ENCODE data around the gene SMARCC2.

The SMARCC2 gene

GRCh38 chr12:56189099-56189917 lies at the start of gene SMARCC2:
TSS of gene SMARCC2 (minus strand) at chr12:56189483. CDS start at chr12:56189461, 22 bp downstream.
- peak; percentile 96 for DNase-seq (ENCODE audit: low read depth, low spot score)

GRCh38 chr12:56237552-56237951 lies 48.3 kb upstream of the SMARCC2 start:
- DNase-seq (ENCODE audit: low read depth, low spot score), result peak; percentile 43

- no peak for DNase-seq (ENCODE audit: low read depth, low spot score)
Observed at GRCh38 chr12:56236985-56237384, 47.7 kb upstream of the SMARCC2 start.

GRCh38 chr12:56236091-56236490 lies 46.8 kb upstream of the SMARCC2 start:
- no peak for DNase-seq (ENCODE audit: low read depth, low spot score)

GRCh38 chr12:56234746-56235436 lies 45.6 kb upstream of the SMARCC2 start:
- DNase-seq (ENCODE audit: low read depth, low spot score), result no peak

GRCh38 chr12:56231184-56231582 lies 41.9 kb upstream of the SMARCC2 start:
- DNase-seq (ENCODE audit: low read depth, low spot score), result no peak

GRCh38 chr12:56230432-56231183 lies 41.3 kb upstream of the SMARCC2 start:
- DNase-seq (ENCODE audit: low read depth, low spot score), result no peak

- no peak for DNase-seq (ENCODE audit: low read depth, low spot score)
Observed at GRCh38 chr12:56229916-56230431, 40.7 kb upstream of the SMARCC2 start, which contains the start of gene SLC39A5. TSS of gene SLC39A5 (plus strand) at chr12:56230051. CDS start at chr12:56231275, 1,224 bp downstream.

GRCh38 chr12:56229082-56229481 lies 39.8 kb upstream of the SMARCC2 start:
- no peak for DNase-seq (ENCODE audit: low read depth, low spot score)

GRCh38 chr12:56224954-56225353 lies 35.7 kb upstream of the SMARCC2 start:
- no peak for DNase-seq (ENCODE audit: low read depth, low spot score)

- peak; percentile 99 for DNase-seq (ENCODE audit: low read depth, low spot score)
Observed at GRCh38 chr12:56224102-56224701, 34.9 kb upstream of the SMARCC2 start, which contains the start of gene NABP2. TSS of gene NABP2 (plus strand) at chr12:56224342. CDS start at chr12:56224857, 515 bp downstream.

- no peak for DNase-seq (ENCODE audit: low read depth, low spot score)
Observed at GRCh38 chr12:56223571-56224101, 34.4 kb upstream of the SMARCC2 start.

GRCh38 chr12:56222531-56222895 lies 33.2 kb upstream of the SMARCC2 start:
- DNase-seq (ENCODE audit: low read depth, low spot score), result no peak

GRCh38 chr12:56221757-56222530 lies 32.7 kb upstream of the SMARCC2 start, which contains the start of gene RNF41:
TSS of gene RNF41 (minus strand) at chr12:56221922. CDS start at chr12:56214047, 7,875 bp downstream.
- DNase-seq (ENCODE audit: low read depth, low spot score), result peak; percentile 99

GRCh38 chr12:56221232-56221756 lies 32.0 kb upstream of the SMARCC2 start:
- peak; percentile 95 for DNase-seq (ENCODE audit: low read depth, low spot score)

GRCh38 chr12:56220611-56221231 lies 31.4 kb upstream of the SMARCC2 start:
- DNase-seq (ENCODE audit: low read depth, low spot score), result peak; percentile 60

GRCh38 chr12:56219840-56220239 lies 30.6 kb upstream of the SMARCC2 start:
- DNase-seq (ENCODE audit: low read depth, low spot score), result no peak

GRCh38 chr12:56216461-56216860 lies 27.2 kb upstream of the SMARCC2 start:
- DNase-seq (ENCODE audit: low read depth, low spot score), result no peak

GRCh38 chr12:56213878-56214277 lies 24.6 kb upstream of the SMARCC2 start:
- DNase-seq (ENCODE audit: low read depth, low spot score), result no peak
